Esophagus squamous epithelium (tissue), 5 donors: Measurements from ENCODE around the gene EIF3A. TPM values are rescaled to one million over a fixed set of nuclear protein-coding genes. Genes with fewer than 3 reads are reported as not detected.

Source experiments
- DNase-seq: peaks from one replicate; lab custom pipeline; 2025; lab: John Stamatoyannopoulos, UW
- H3K27ac ChIP-seq, 4 donors: fragments of 200-600 bp; sonication (generic); one replicate each; pipeline ENCODE4 v1.5.1; 2016 to 2019; ENCODE audit warnings: mild to moderate bottlenecking in 1 of 4
- H3K27me3 ChIP-seq, 4 donors: fragments of 200-600 bp; sonication (generic); 1 replicate in 3 of 4; 2 replicates in 1 of 4; pipeline versions ENCODE4 v1.5.1 to v1.6.0; 2017 to 2021; ENCODE audit warnings: antibody characterized with exemption in 1 of 4
- H3K36me3 ChIP-seq, 3 donors: fragments of 200-600 bp; sonication (generic); one replicate each; pipeline ENCODE4 v1.5.1; 2016 to 2019
- H3K4me1 ChIP-seq, 3 donors: fragments of 200-600 bp; sonication (generic); one replicate each; pipeline ENCODE4 v1.5.1; 2017 to 2019
- H3K4me3 ChIP-seq, 4 donors: fragments of 200-600 bp; sonication (generic); 1 replicate in 3 of 4; 2 replicates in 1 of 4; pipeline ENCODE4 v1.5.1; 2016 to 2019; ENCODE audit warnings: mild to moderate bottlenecking in 2 of 4, moderate library complexity in 1 of 4
- H3K9me3 ChIP-seq, 3 donors: fragments of 200-600 bp; sonication (generic); one replicate each; pipeline ENCODE4 v1.5.1; 2016 to 2019
- POLR2A ChIP-seq, 4 donors: fragments of 450-650 bp; IDR thresholded peaks; one replicate each; pipeline ENCODE4 v1.6.1; 2017; ENCODE audit warnings: antibody characterized with exemption in 4 of 4, mild to moderate bottlenecking in 4 of 4, moderate library complexity in 3 of 4
- WGBS, 2 donors: methylation state at CpG; one replicate each; pipeline ENCODE4 v1.1.5; 2018; 5-methylcytosine and 5-hydroxymethylcytosine counted together
- intact Hi-C: fragments of 100-400 bp; cut with DNase I; formaldehyde crosslinking; loops from one replicate; pipeline ENCODE4 v1.15.0; 2022
- total RNA-seq, 4 donors: library from RNA; depleted of rRNA; stranded (reverse); fragments of >200 nt; gene quantifications; one replicate each; pipeline ENCODE4 v1.1.0, GENCODE V29; 2016
- TF ChIP-seq, protein P1 (sequence below), 6 experiments: fragments of 450-650 bp in 4 of 6; fragments of 200-600 bp in 2 of 6; sonication (generic) in 2 of 6; IDR thresholded peaks; one replicate each; pipeline ENCODE4 v1.5.1; 2016 to 2019; ENCODE audit warnings: antibody characterized with exemption in 6 of 6, mild to moderate bottlenecking in 4 of 6, moderate library complexity in 4 of 6
- donor health status: DM: yes; HTN: yes; CAD: no.

EIF3A gene
- total RNA-seq, 4 donors from 2014 or later = 71.8 to 135 (median 101) TPM

DNA sequence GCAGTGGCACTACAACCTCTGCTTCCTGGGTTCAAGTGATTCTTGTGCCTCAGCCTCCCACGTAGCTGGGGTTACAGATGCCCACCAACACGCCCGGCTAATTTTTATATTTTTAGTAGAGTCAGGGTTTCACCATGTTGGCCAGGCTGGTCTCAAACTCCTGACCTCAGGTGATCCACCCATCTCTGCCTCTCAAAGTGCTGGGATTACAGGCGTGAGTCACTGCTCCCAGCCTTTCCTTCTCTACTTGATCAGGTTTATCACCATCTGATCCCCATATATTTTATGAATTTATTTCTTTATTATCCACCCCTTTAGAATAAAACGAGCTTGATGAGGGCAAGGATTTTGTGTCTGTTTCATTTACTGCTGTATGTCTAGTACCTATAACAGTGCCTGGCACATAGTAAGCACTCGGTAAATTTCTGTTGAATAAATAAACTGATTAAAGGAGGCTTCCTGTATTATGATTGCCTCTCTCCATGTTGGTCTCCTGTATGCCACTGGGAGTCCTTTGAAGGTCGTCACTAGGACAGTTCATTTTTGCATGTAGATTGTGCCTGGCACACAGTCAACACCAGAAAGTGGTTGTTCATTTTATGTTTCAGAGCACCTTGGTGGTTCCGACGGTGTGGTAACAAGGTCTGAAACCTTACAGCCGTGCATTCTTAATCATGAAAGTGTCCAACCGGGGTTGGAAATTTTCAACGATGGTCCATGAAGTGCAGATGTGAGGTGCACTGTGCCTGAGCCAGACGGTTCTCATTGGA, 9.6 kb upstream of the EIF3A start:
- 71 to 78% methylated on average over 10 to 13 of the region's 13 CpGs for WGBS, 2 donors
- Histone ChIP-seq H3K36me3 (no peaks in the 10 kb centered on the region), H3K4me1 (peaks cover 0 to 32% (median 6%) of the 10 kb centered on the region in 3 donors), H3K27me3 (no peaks in the 10 kb centered on the region), H3K9me3 (no peaks in the 10 kb centered on the region), H3K27ac (peak overlapping the region; percentile 29 to 77 (median 62)), H3K4me3 (no peak overlapping the region)
- TF ChIP-seq, protein P1, sequence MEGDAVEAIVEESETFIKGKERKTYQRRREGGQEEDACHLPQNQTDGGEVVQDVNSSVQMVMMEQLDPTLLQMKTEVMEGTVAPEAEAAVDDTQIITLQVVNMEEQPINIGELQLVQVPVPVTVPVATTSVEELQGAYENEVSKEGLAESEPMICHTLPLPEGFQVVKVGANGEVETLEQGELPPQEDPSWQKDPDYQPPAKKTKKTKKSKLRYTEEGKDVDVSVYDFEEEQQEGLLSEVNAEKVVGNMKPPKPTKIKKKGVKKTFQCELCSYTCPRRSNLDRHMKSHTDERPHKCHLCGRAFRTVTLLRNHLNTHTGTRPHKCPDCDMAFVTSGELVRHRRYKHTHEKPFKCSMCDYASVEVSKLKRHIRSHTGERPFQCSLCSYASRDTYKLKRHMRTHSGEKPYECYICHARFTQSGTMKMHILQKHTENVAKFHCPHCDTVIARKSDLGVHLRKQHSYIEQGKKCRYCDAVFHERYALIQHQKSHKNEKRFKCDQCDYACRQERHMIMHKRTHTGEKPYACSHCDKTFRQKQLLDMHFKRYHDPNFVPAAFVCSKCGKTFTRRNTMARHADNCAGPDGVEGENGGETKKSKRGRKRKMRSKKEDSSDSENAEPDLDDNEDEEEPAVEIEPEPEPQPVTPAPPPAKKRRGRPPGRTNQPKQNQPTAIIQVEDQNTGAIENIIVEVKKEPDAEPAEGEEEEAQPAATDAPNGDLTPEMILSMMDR (IDR thresholded peaks at IDR 0.05) = no peak
- TF ChIP-seq POLR2A (IDR thresholded peaks at IDR 0.05) = no peak
- intact Hi-C loops = no loop called here
- DNase-seq = no peak

GRCh38 chr10:119087271-119087882, 6.8 kb upstream of the EIF3A start:
- DNase-seq = no peak
- no peaks in the 10 kb centered on the region for H3K27me3 ChIP-seq
- no peaks in the 10 kb centered on the region for H3K36me3 ChIP-seq
- TF ChIP-seq, protein P1 (IDR thresholded peaks at IDR 0.05) = no peak
- TF ChIP-seq POLR2A (IDR thresholded peaks at IDR 0.05) = no peak
- intact Hi-C loops = no loop called here
- no peaks in the 10 kb centered on the region for H3K9me3 ChIP-seq
- peaks cover 0 to 32% (median 6%) of the 10 kb centered on the region in 3 donors for H3K4me1 ChIP-seq
- 30 to 42% methylated on average over 4 of the region's 4 CpGs for WGBS, 2 donors
- H3K27ac ChIP-seq = no peak overlapping the region
- no peak overlapping the region for H3K4me3 ChIP-seq

DNA sequence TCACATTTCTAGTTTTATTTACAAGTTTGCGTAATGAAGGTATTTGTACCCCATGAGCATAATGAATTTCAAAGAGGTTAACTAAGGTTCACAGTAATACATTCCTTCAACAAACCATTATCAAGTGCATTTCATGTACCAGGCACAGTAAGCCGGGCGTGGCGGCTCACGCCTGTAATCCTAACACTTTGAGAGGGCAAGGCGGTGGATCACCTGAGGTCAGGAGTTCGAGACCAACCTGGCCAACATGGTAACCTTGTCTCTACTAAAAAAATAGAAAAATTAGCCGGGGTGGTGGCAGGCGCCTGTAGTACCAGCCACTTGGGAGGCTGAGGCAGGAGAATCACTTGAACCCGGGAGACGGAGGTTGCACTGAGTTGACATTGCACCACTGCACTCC, 4.3 kb upstream of the EIF3A start:
- H3K4me1 ChIP-seq = peaks cover 0 to 21% (median 8%) of the 10 kb centered on the region in 3 donors
- H3K27ac ChIP-seq = no peak overlapping the region
- intact Hi-C loops = no loop called here
- WGBS, 2 donors = 87% methylated on average over 11 of the region's 11 CpGs
- TF ChIP-seq, protein P1 (IDR thresholded peaks at IDR 0.05) = no peak
- no peak for TF ChIP-seq POLR2A (IDR thresholded peaks at IDR 0.05)
- no peak for DNase-seq
- H3K36me3 ChIP-seq = no peaks in the 10 kb centered on the region
- no peaks in the 10 kb centered on the region for H3K27me3 ChIP-seq
- H3K4me3 ChIP-seq = no peak overlapping the region
- H3K9me3 ChIP-seq = no peaks in the 10 kb centered on the region

- Histone ChIP-seq H3K27me3 (no peaks in the 10 kb centered on the region), H3K9me3 (no peaks in the 10 kb centered on the region), H3K27ac (peak overlapping the region; percentile 89 to 99 (median 96)), H3K36me3 (peaks cover 0 to 12% (median 0%) of the 10 kb centered on the region in 3 donors), H3K4me1 (peaks cover 10 to 55% (median 31%) of the 10 kb centered on the region in 3 donors), H3K4me3 (peak overlapping the region; percentile 56 to 89 (median 84))
- TF ChIP-seq, protein P1 (IDR thresholded peaks at IDR 0.05) = no peak
- TF ChIP-seq POLR2A (IDR thresholded peaks at IDR 0.05) = peak in 2 of 4 donors; percentile 7 to 19
- 1 to 2% methylated on average over 20 to 25 of the region's 48 CpGs for WGBS, 2 donors
- DNase-seq = peak; percentile 38
- intact Hi-C loops = loop anchor here (5.0 kb wide), 1 partner anchor 48 kb away; no protein-coding TSS in a partner anchor
These were observed 757 bp downstream of the EIF3A start for GRCh38 chr10:119079599-119080520.
